ENCODE measurements around the gene ZP2. TPM values are rescaled to one million over a fixed set of nuclear protein-coding genes. Genes with fewer than 3 reads are reported as not detected.
"Not testable (repeated sequence)": the region's sequence is repeated elsewhere in the genome, so short reads cannot be mapped to it uniquely, and the experiment has no call there.

ZP2 gene
- total RNA-seq, 2 experiments from 2014 or later: not detected

- ChIA-PET POLR2A (no interaction called here), CTCF (interaction anchor here (0.9 to 1.4 kb wide), 2 partner anchors 10 to 91 kb away, joined by 3 to 5 read pairs; no protein-coding TSS in a partner anchor)
- no peaks in the 10 kb centered on the region for H3K9me3 Mint-ChIP-seq (ENCODE audit: insufficient read depth)
- ATAC-seq (no peak), DNase-seq (no peak)
- peaks cover 18% of the 10 kb centered on the region for H3K36me3 Mint-ChIP-seq (ENCODE audit: low read depth)
- H3K4me3 Mint-ChIP-seq: no peak overlapping the region
- H3K4me1 Mint-ChIP-seq (ENCODE audit: low read depth): peaks cover 3% of the 10 kb centered on the region
- no peak overlapping the region for H3K27ac Mint-ChIP-seq
- no peaks in the 10 kb centered on the region for H3K27me3 Mint-ChIP-seq (ENCODE audit: low read depth)
Observed at GRCh38 chr16:21186326-21186691, 25.1 kb downstream of the ZP2 start.

DNA sequence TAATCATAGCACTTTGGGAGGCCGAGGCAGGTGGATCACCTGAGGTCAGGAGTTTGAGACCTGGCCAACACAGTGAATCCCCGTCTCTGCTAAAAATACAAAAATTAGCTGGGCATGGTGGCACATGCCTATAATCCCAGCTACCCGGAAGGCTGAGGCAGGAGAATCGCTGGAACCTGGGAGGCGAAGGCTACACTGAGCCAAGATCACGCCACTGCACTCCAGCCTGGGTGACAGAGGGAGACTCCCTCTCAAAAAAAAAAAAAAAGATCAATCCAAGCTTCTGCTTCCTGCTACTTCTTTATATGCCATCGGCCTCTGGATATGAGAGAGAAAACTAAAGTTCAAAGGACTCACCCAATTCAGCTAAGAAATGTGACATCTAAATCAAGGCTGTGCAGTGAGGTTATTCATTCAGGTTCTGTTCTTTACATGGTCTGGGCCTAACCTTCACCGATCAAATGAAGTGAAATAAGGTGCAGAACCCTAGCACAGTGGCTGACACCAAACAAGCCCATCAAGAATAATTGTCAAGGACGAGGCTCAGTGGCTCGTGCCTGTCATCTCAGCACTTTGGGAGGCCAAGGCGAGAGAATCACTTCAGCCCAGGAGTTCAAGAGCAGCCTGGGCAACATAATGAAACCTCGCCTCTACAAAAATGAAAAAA is 25.6 kb downstream of the ZP2 start:
- Mint-ChIP-seq H3K4me1 (ENCODE audit: low read depth) (peaks cover 3% of the 10 kb centered on the region), H3K9me3 (ENCODE audit: insufficient read depth) (no peaks in the 10 kb centered on the region), H3K4me3 (no peak overlapping the region), H3K27ac (no peak overlapping the region), H3K36me3 (ENCODE audit: low read depth) (peaks cover 22% of the 10 kb centered on the region), H3K27me3 (ENCODE audit: low read depth) (no peaks in the 10 kb centered on the region)
- DNase-seq: no peak
- ChIA-PET POLR2A (no interaction called here), CTCF (interaction anchor here (1.4 kb wide), 1 partner anchor 10 kb away, joined by 5 read pairs; no protein-coding TSS in a partner anchor)
- no peak for ATAC-seq

- H3K27ac Mint-ChIP-seq: no peak overlapping the region
- no peak overlapping the region for H3K4me3 Mint-ChIP-seq
- no peak for DNase-seq
- H3K4me1 Mint-ChIP-seq (ENCODE audit: low read depth): peaks cover 3% of the 10 kb centered on the region
- peaks cover 26% of the 10 kb centered on the region for H3K36me3 Mint-ChIP-seq (ENCODE audit: low read depth)
- no peaks in the 10 kb centered on the region for H3K27me3 Mint-ChIP-seq (ENCODE audit: low read depth)
- H3K9me3 Mint-ChIP-seq (ENCODE audit: insufficient read depth): no peaks in the 10 kb centered on the region
- ChIA-PET POLR2A (no interaction called here), CTCF (no interaction called here)
- no peak for ATAC-seq
Observed at GRCh38 chr16:21184834-21185233, 26.5 kb downstream of the ZP2 start.

- peaks cover 3% of the 10 kb centered on the region for H3K4me1 Mint-ChIP-seq (ENCODE audit: low read depth)
- H3K27ac Mint-ChIP-seq: no peak overlapping the region
- DNase-seq (no peak), ATAC-seq (no peak)
- no peak overlapping the region for H3K4me3 Mint-ChIP-seq
- ChIA-PET POLR2A (no interaction called here), CTCF (no interaction called here)
- H3K36me3 Mint-ChIP-seq (ENCODE audit: low read depth): peaks cover 33% of the 10 kb centered on the region
- peaks cover under 1% of the 10 kb centered on the region for H3K9me3 Mint-ChIP-seq (ENCODE audit: insufficient read depth)
- no peaks in the 10 kb centered on the region for H3K27me3 Mint-ChIP-seq (ENCODE audit: low read depth)
Observed at GRCh38 chr16:21183995-21184394, 27.4 kb downstream of the ZP2 start.

DNA sequence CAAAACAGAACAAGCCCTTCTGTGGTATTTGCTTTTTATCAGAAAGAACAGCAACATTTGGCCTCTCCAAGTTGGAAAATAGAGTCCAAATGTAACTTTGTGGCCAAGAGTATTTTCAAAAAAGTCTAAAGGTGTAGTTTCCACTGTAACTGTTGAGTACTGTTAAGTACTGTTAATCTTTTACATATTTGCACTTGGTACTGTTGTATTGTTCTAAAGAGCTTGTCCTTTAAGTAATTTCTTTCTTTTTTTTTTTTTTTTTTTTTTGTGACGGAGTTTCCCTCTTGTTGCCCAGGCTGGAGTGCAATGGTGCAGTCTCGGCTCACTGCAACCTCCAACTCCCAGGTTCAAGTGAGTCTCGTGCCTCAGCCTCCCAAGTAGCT is 31.4 kb downstream of the ZP2 start:
- CTCF ChIA-PET: interaction anchor here (1.1 kb wide), 1 partner anchor 23 kb away, joined by 3 read pairs; no protein-coding TSS in a partner anchor
- H3K4me3 Mint-ChIP-seq: no peak overlapping the region
- peaks cover 47% of the 10 kb centered on the region for H3K36me3 Mint-ChIP-seq (ENCODE audit: low read depth)
- POLR2A ChIA-PET: no interaction called here
- ATAC-seq (no peak), DNase-seq (no peak)
- H3K4me1 Mint-ChIP-seq (ENCODE audit: low read depth): no peaks in the 10 kb centered on the region
- no peaks in the 10 kb centered on the region for H3K27me3 Mint-ChIP-seq (ENCODE audit: low read depth)
- H3K9me3 Mint-ChIP-seq (ENCODE audit: insufficient read depth): peaks cover 5% of the 10 kb centered on the region
- H3K27ac Mint-ChIP-seq: no peak overlapping the region

DNA sequence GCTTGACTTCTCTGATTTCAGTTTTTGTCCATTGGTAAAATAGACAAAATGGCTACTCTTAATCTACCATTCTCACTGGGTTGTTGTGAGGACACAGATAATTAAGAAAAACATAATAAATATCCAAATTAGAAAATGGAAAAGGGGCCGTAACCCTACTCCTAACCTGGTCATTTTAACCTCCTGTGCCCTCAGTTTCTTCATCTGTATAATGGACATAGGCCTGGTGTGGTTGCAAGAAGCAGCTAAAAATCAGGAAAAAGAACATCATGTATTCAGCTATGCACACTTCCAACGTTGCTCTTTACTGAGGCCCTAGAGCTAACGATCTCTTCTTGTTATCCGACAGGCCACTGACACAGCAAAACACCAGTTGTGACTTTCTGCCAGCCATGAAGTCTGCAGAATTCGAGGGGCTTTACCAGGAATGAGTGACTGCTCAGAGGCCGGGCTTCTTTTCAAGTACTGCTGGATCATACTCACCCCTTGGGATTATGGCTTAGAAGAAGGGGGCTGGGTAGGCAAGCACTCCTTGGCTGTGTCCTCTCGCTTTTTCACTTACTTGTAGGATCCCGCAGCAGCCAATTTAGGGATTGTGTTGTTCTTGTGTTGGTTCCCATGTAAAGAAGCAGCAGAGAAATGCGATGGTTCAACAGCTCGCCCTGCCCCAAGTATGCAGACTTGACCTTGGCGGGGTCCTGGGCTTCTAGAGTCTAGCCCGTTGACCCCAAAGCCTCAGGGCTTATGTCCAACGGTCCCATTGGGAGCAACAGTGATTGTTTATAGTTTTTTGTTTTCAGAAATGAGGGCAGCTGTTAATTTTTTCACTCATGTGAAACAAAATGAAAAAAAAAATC is 32.0 kb downstream of the ZP2 start:
- DNase-seq: no peak
- no peaks in the 10 kb centered on the region for H3K27me3 Mint-ChIP-seq (ENCODE audit: low read depth)
- H3K9me3 Mint-ChIP-seq (ENCODE audit: insufficient read depth): peaks cover 5% of the 10 kb centered on the region
- H3K4me1 Mint-ChIP-seq (ENCODE audit: low read depth): no peaks in the 10 kb centered on the region
- CTCF ChIA-PET: interaction anchor here (0.9 to 1.1 kb wide), 2 partner anchors 20 to 23 kb away, joined by 3 read pairs; no protein-coding TSS in a partner anchor
- no peak for ATAC-seq
- POLR2A ChIA-PET: no interaction called here
- peaks cover 47% of the 10 kb centered on the region for H3K36me3 Mint-ChIP-seq (ENCODE audit: low read depth)
- no peak overlapping the region for H3K27ac Mint-ChIP-seq
- H3K4me3 Mint-ChIP-seq: no peak overlapping the region

DNA sequence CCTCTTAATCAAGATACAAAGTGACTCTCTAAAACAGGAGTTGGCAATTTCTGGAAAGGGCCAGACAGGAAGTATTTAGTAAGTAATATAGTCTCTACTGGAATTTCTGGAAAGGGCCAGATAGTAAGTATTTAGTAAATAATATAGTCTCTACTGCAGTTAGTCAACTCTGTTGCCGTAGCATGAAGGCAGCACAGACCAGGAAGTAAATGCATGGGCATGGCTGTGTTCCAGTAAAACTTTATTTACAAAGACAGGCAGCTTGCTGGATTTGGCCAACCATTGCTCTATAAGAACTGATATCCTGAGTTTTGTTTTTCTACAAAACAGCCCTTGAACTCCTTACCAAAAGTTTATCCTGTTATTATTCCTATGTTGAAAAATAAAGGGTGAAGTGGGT is 36.0 kb downstream of the ZP2 start:
- Mint-ChIP-seq H3K4me1 (ENCODE audit: low read depth) (no peaks in the 10 kb centered on the region), H3K27ac (no peak overlapping the region), H3K9me3 (ENCODE audit: insufficient read depth) (peaks cover 5% of the 10 kb centered on the region), H3K4me3 (no peak overlapping the region), H3K36me3 (ENCODE audit: low read depth) (peaks cover 36% of the 10 kb centered on the region), H3K27me3 (ENCODE audit: low read depth) (no peaks in the 10 kb centered on the region)
- DNase-seq: no peak
- ChIA-PET POLR2A (no interaction called here), CTCF (interaction anchor here (1.1 to 1.5 kb wide), 2 partner anchors 11 to 13 kb away, joined by 5 read pairs; no protein-coding TSS in a partner anchor)
- ATAC-seq: no peak

DNA sequence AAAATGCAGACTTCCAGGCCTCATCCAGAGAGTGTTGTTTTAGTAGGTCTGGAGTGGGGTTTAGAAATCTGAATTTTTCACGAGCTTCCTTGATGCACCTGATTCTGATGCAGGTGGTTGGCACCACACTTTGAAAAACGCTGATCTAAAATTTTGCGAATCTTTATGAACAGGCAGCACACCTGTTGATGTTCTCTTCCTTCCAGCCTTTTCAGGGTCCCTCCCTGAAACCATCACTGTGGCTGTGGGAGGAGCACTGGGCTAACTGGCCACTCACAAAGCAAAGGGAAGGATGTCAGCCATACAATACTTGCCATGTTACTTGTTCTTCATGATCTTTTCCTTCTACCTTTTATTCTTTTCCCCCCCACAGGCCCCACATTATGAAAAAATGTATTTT is 38.7 kb downstream of the ZP2 start:
- Mint-ChIP-seq H3K4me3 (no peak overlapping the region), H3K4me1 (ENCODE audit: low read depth) (no peaks in the 10 kb centered on the region), H3K27me3 (ENCODE audit: low read depth) (no peaks in the 10 kb centered on the region), H3K27ac (no peak overlapping the region), H3K36me3 (ENCODE audit: low read depth) (peaks cover 20% of the 10 kb centered on the region), H3K9me3 (ENCODE audit: insufficient read depth) (no peaks in the 10 kb centered on the region)
- DNase-seq (no peak), ATAC-seq (no peak)
- ChIA-PET POLR2A (no interaction called here), CTCF (no interaction called here)

- POLR2A ChIA-PET; H3K4me3 Mint-ChIP-seq; DNase-seq; ATAC-seq; H3K27me3 Mint-ChIP-seq (ENCODE audit: low read depth); H3K9me3 Mint-ChIP-seq (ENCODE audit: insufficient read depth); H3K27ac Mint-ChIP-seq; H3K4me1 Mint-ChIP-seq (ENCODE audit: low read depth): not testable (repeated sequence)
- CTCF ChIA-PET: interaction anchor here (0.8 kb wide), 1 partner anchor 1668 kb away, joined by 3 read pairs; no protein-coding TSS in a partner anchor
- peaks cover 20% of the 10 kb centered on the region for H3K36me3 Mint-ChIP-seq (ENCODE audit: low read depth)
Observed at GRCh38 chr16:21170116-21170515, 41.3 kb downstream of the ZP2 start.

DNA sequence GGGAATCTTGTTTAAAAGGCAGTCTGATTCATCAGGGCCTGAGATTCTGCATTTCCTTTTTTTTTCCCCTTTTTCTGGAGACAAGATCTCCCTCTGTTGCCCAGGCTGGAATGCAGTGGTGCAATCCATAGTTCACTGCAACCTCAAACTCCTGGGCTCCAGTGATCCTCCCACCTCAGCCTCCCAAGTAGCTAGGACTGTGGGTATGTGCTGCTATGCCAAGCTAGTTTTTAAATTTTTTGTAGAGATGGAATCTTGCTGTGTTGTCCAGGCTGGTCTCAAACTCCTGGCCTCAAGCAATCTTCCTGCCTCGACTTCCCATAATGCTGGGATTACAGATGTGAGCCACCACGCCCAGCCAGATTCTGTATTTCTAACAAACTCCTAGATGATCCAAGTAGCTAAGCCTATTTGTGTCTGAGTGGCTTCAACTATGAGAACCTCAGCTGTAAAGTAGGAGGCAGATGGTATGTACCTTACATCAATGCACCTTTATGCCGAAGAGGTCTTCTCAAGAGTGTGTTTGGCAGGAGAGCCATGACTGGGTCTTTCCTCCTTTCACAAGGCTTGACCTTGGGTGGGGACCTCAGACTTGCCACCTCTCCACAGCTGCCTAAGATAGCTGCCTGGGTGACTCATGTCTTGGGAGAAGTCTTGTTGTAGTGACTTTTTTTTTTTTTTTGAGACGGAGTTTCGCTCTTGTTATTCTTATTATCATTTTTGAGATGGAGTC is 42.0 kb downstream of the ZP2 start:
- Mint-ChIP-seq H3K36me3 (ENCODE audit: low read depth) (peaks cover 24% of the 10 kb centered on the region), H3K9me3 (ENCODE audit: insufficient read depth) (no peaks in the 10 kb centered on the region), H3K27me3 (ENCODE audit: low read depth) (no peaks in the 10 kb centered on the region), H3K27ac (no peak overlapping the region), H3K4me3 (no peak overlapping the region), H3K4me1 (ENCODE audit: low read depth) (no peaks in the 10 kb centered on the region)
- DNase-seq (no peak), ATAC-seq (peak; percentile 48)
- CTCF ChIA-PET: interaction anchor here (0.8 to 1.2 kb wide), 2 partner anchors 320 to 1667 kb away, joined by 3 read pairs; no protein-coding TSS in a partner anchor
- POLR2A ChIA-PET: no interaction called here

DNA sequence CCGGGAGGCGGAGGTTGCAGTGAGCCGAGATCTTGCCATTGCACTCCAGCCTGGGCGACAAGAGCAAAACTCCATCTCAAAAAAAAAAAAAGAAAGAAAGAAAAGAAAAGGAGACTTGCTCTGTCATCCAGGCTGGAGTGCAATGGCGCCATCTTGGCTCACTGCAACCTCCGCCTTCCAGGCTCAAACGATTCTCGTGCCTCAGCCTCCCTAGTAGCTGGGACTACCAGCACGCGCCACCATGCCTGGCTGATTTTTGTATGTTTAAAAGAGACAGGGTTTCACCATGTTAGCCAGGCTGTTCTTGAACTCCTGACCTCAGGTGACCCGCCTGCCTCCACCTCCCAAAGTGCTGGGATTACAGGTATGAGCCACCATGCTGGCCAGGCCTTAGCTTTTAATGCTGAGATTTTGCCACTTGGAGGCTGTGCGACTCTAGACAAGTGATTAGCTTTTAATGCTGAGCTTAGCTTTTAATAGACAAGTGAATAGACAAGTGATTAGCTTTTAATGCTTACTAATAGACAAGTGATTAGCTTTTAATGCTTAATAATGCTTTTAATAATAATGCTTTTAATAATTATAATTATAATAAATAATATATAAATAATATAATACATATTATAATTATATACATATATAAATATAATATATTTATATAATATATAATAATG is 43.3 kb downstream of the ZP2 start:
- H3K27me3 Mint-ChIP-seq (ENCODE audit: low read depth): no peaks in the 10 kb centered on the region
- H3K9me3 Mint-ChIP-seq (ENCODE audit: insufficient read depth): no peaks in the 10 kb centered on the region
- no peak overlapping the region for H3K27ac Mint-ChIP-seq
- peaks cover 27% of the 10 kb centered on the region for H3K36me3 Mint-ChIP-seq (ENCODE audit: low read depth)
- ChIA-PET POLR2A (interaction anchor here (0.6 kb wide), 1 partner anchor 121 kb away, joined by 3 read pairs; no protein-coding TSS in a partner anchor), CTCF (interaction anchor here (1.2 kb wide), 1 partner anchor 9 kb away, joined by 3 read pairs; the partner anchor contains the start of gene LDAF1)
- DNase-seq (peak; percentile 32), ATAC-seq (no peak)
- H3K4me1 Mint-ChIP-seq (ENCODE audit: low read depth): no peaks in the 10 kb centered on the region
- no peak overlapping the region for H3K4me3 Mint-ChIP-seq

Data from activated CD8-positive, alpha-beta T cell treated with anti-CD3 and anti-CD28 coated beads, Interleukin-2, amount 10 ng/mL, durations not matched to agents 7 days and 5 days (primary cell).